ENCODE measurements around the gene TIMMDC1.
"Not testable (repeated sequence)": the region's sequence is repeated elsewhere in the genome, so short reads cannot be mapped to it uniquely, and the experiment has no call there.

Gene TIMMDC1

GRCh38 chr3:119543147-119543546, 44.8 kb downstream of the TIMMDC1 start:
- Histone ChIP-seq H4K20me1 (no peaks in the 10 kb centered on the region), H3K27ac (no peak overlapping the region), H3K4me3 (no peak overlapping the region), H3K4me1 (peaks cover 0 to 60% (median 8%) of the 10 kb centered on the region in 10 experiments; a peak in 13 of 20 replicates), H3K36me3 (peaks cover 0 to 51% (median 0%) of the 10 kb centered on the region in 11 experiments; a peak in 4 of 22 replicates), H3K4me2 (no peak overlapping the region), H3K9ac (no peak overlapping the region), H3K9me3 (replicated peaks in 1 of 11) (no peaks in the 10 kb centered on the region), H3K27me3 (no peaks in the 10 kb centered on the region)
- TF ChIP-seq Cebpa-rat (IDR thresholded peaks at IDR 0.05) = no peak

GRCh38 chr3:119547227-119547626, 48.9 kb downstream of the TIMMDC1 start:
- peak overlapping the region in 2 of 11 experiments; percentile 47 to 73; a peak in 4 of 22 replicates for H3K4me2 ChIP-seq
- no peak overlapping the region for H3K9ac ChIP-seq
- H4K20me1 ChIP-seq = no peaks in the 10 kb centered on the region
- no peak for TF ChIP-seq Cebpa-rat (IDR thresholded peaks at IDR 0.05)
- peaks cover 0 to 43% (median 0%) of the 10 kb centered on the region in 11 experiments; a peak in 5 of 22 replicates for H3K36me3 ChIP-seq
- H3K9me3 ChIP-seq (replicated peaks in 1 of 11) = no peaks in the 10 kb centered on the region
- no peak overlapping the region for H3K4me3 ChIP-seq
- no peak overlapping the region for H3K27ac ChIP-seq
- peaks cover 0 to 71% (median 0%) of the 10 kb centered on the region in 10 experiments; a peak in 4 of 20 replicates for H3K4me1 ChIP-seq
- H3K27me3 ChIP-seq = no peaks in the 10 kb centered on the region

- Histone ChIP-seq H3K9ac (peak overlapping the region in 2 of 11 experiments; percentile 32 to 48; a peak in 2 of 22 replicates), H3K4me3 (no peak overlapping the region), H3K4me2 (peak overlapping the region in 2 of 11 experiments; percentile 47 to 73; a peak in 4 of 22 replicates), H3K9me3 (replicated peaks in 1 of 11) (no peaks in the 10 kb centered on the region), H4K20me1 (no peaks in the 10 kb centered on the region), H3K4me1 (peaks cover 0 to 73% (median 0%) of the 10 kb centered on the region in 10 experiments; a peak in 4 of 20 replicates), H3K27me3 (no peaks in the 10 kb centered on the region), H3K27ac (peak overlapping the region in 2 of 11 experiments; percentile 29 to 45; a peak in 2 of 22 replicates), H3K36me3 (peaks cover 0 to 37% (median 0%) of the 10 kb centered on the region in 11 experiments; a peak in 5 of 22 replicates)
- no peak for TF ChIP-seq Cebpa-rat (IDR thresholded peaks at IDR 0.05)
Measured at GRCh38 chr3:119548341-119548740, 50.0 kb downstream of the TIMMDC1 start.

DNA sequence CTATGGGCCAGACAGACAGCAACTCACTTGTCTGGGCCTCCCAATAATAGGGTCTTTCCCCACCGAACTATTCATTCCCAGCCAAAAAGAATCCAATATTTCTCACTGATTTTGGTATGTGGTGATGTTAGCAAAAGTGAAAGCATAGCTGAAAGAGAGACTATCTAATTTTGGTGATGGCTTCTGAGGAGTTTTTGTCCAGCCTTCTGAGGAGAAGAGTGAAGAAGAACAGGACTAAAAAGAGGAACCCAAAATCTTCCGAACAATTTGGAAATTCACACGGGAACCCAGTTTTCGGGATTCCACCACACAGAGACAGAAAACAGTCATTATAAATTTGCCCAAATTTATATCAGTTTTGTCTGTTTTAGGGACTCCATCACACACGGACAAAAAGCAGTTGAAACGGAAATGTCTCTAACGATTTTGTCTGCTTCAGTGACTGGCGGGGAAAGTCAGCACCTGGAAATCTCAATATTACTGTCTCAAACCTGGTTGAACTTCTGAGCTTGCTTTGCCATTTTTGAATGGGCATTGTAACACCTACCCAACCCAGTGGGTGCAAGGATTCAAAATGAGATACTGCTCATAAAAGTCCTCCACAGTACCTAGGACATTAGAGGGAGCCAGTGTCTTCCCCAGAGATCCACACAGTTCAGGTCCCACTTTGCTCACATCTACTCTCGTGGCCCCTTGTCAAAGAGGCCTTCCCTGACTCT, 52.0 kb downstream of the TIMMDC1 start:
- peak overlapping the region in 2 of 11 experiments; percentile 47 to 73; a peak in 3 of 22 replicates for H3K4me2 ChIP-seq

DNA sequence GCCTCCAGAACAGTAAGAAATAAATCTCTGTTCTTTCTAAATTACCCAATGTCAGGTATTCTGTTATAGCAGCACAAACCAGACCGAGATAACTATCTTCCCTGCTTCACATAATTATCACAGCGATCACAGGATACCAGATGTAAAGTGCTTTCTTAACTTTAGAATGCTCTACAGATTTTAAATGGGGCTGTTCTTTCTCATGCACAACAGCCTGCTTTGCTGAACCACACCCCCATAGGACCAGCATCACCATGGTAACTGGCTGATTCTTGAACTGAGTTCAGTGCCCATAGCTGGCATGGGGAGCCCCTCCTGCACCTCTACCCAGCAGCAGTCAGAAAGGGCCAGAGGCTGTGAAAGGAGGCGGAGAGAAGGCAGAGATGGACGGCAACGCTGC, 53.3 kb downstream of the TIMMDC1 start:
- Histone ChIP-seq H3K4me1 (peaks cover 0 to 88% (median 3%) of the 10 kb centered on the region in 10 experiments; a peak in 8 of 20 replicates), H4K20me1 (no peaks in the 10 kb centered on the region), H3K27me3 (no peaks in the 10 kb centered on the region), H3K9me3 (replicated peaks in 1 of 11) (no peaks in the 10 kb centered on the region), H3K4me3 (no peak overlapping the region), H3K27ac (no peak overlapping the region), H3K4me2 (peak overlapping the region in 1 of 11 experiments; percentile 73; a peak in 2 of 22 replicates), H3K9ac (no peak overlapping the region), H3K36me3 (peaks cover 0 to 24% (median 0%) of the 10 kb centered on the region in 11 experiments; a peak in 4 of 22 replicates)
- no peak for TF ChIP-seq Cebpa-rat (IDR thresholded peaks at IDR 0.05)

More for the DNA sequence above, 52.0 kb downstream of the TIMMDC1 start:
- TF ChIP-seq Cebpa-rat (IDR thresholded peaks at IDR 0.05) = no peak
- Histone ChIP-seq H3K4me1 (peaks cover 0 to 86% (median under 1%) of the 10 kb centered on the region in 10 experiments; a peak in 8 of 20 replicates), H3K36me3 (peaks cover 0 to 26% (median 0%) of the 10 kb centered on the region in 11 experiments; a peak in 4 of 22 replicates), H3K9ac (no peak overlapping the region), H4K20me1 (no peaks in the 10 kb centered on the region), H3K9me3 (replicated peaks in 1 of 11) (no peaks in the 10 kb centered on the region), H3K27ac (no peak overlapping the region), H3K27me3 (no peaks in the 10 kb centered on the region), H3K4me3 (no peak overlapping the region)

GRCh38 chr3:119552928-119553327, 54.6 kb downstream of the TIMMDC1 start:
- H3K9me3 ChIP-seq (replicated peaks in 1 of 11); H3K4me2 ChIP-seq; H3K9ac ChIP-seq; H3K27me3 ChIP-seq; H3K4me3 ChIP-seq; H3K27ac ChIP-seq; H4K20me1 ChIP-seq: not testable (repeated sequence)
- Histone ChIP-seq H3K4me1 (peaks cover 0 to 88% (median 3%) of the 10 kb centered on the region in 10 experiments; a peak in 8 of 20 replicates), H3K36me3 (peaks cover 0 to 30% (median 0%) of the 10 kb centered on the region in 11 experiments; a peak in 5 of 22 replicates)

DNA sequence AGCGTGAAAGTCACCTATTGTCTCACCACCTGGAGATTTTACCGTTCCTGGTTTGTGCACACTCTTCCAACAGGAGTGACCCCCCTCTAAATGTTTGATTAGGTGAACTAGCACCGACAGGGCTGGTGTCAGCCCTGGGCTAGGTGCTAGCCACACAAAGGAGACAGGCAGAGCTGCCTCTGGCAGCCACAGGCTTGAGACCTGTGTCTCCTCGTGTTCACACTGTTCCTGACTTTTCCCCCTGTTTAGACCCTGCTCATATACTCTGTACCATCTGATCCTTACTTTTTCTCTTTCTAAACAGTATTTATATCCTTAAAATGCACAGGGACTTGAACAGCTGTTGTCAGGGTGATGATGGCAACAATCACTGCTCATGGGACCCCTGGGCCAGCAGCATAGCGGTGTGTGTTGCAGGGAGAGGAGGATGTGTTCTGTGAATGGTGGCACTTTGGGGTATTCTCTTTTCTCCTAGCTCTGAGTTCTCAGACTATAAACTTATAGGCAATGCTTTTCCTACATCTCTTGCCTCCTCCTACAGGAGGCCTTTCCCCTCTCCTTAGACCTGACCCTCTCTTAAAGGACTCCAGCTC, 55.6 kb downstream of the TIMMDC1 start:
- H3K4me1 ChIP-seq = peaks cover 0 to 88% (median 3%) of the 10 kb centered on the region in 10 experiments; a peak in 8 of 20 replicates
- H3K36me3 ChIP-seq = peaks cover 0 to 30% (median 0%) of the 10 kb centered on the region in 11 experiments; a peak in 5 of 22 replicates
- no peak for TF ChIP-seq Cebpa-rat (IDR thresholded peaks at IDR 0.05)
- H3K9me3 ChIP-seq (replicated peaks in 1 of 11) = no peaks in the 10 kb centered on the region
- H3K9ac ChIP-seq = peak overlapping the region in 3 of 11 experiments; percentile 44 to 62 (median 46); a peak in 6 of 22 replicates
- H3K27me3 ChIP-seq = no peaks in the 10 kb centered on the region
- peak overlapping the region in 3 of 11 experiments; percentile 40 to 79 (median 73); a peak in 5 of 22 replicates for H3K27ac ChIP-seq
- no peaks in the 10 kb centered on the region for H4K20me1 ChIP-seq
- H3K4me3 ChIP-seq = peak overlapping the region in 1 of 10 experiments; percentile 20; a peak in 2 of 20 replicates
- H3K4me2 ChIP-seq = peak overlapping the region in 3 of 11 experiments; percentile 75 to 89 (median 84); a peak in 5 of 22 replicates

- Histone ChIP-seq H4K20me1 (no peaks in the 10 kb centered on the region), H3K4me2 (peak overlapping the region in 5 of 11 experiments; percentile 6 to 89 (median 75); a peak in 9 of 22 replicates), H3K9ac (peak overlapping the region in 3 of 11 experiments; percentile 46 to 89 (median 62); a peak in 4 of 22 replicates), H3K4me1 (peaks cover 0 to 87% (median 3%) of the 10 kb centered on the region in 10 experiments; a peak in 8 of 20 replicates), H3K27me3 (no peaks in the 10 kb centered on the region), H3K9me3 (replicated peaks in 1 of 11) (no peaks in the 10 kb centered on the region), H3K4me3 (peak overlapping the region in 1 of 10 experiments; percentile 3; a peak in 2 of 20 replicates), H3K36me3 (peaks cover 0 to 19% (median 0%) of the 10 kb centered on the region in 11 experiments; a peak in 4 of 22 replicates), H3K27ac (peak overlapping the region in 4 of 11 experiments; percentile 38 to 79 (median 70); a peak in 6 of 22 replicates)
- no peak for TF ChIP-seq Cebpa-rat (IDR thresholded peaks at IDR 0.05)
Measured at GRCh38 chr3:119555309-119555735, 57.0 kb downstream of the TIMMDC1 start.
